Measurements from ENCODE around the gene TUBA3E.
"Not testable (repeated sequence)": the region's sequence is repeated elsewhere in the genome, so short reads cannot be mapped to it uniquely, and the experiment has no call there.

- TF ChIP-seq CTCF, POLR2A, POLR2AphosphoS5 (IDR thresholded peaks at IDR 0.05): not testable (repeated sequence)
Measured at GRCh38 chr2:130188958-130189357, 9.3 kb downstream of the TUBA3E start.
